PC-3 (cell line): Measurements from ENCODE around the gene GP9. TPM values are rescaled to one million over a fixed set of nuclear protein-coding genes. Genes with fewer than 3 reads are reported as not detected.

Experiments
- ATAC-seq: fragments of 200-7000 bp; cut with Tn5 transposase; 2 replicates; pipeline ENCODE4 v1.9.1; 2020; ENCODE audit warnings: mild to moderate bottlenecking, moderate library complexity
- BruUV-seq: library from RNA; stranded (reverse); fragments of 400-500 nt; replicated peaks from 2 replicates; lab custom pipeline; 2021; lab: Mats Ljungman, UMichigan
- CTCF ChIA-PET: fragments of 300-600 bp; sonication (Branson Sonifier 250); formaldehyde crosslinking; loops from one replicate; lab custom pipeline; 2022; ENCODE audit warnings: antibody characterized with exemption; lab: Charles Lee
- POLR2A ChIA-PET: fragments of 300-600 bp; sonication (Branson Sonifier 250); formaldehyde crosslinking; loops from one replicate; lab custom pipeline; 2022; ENCODE audit warnings: antibody characterized with exemption; ENCODE audit not compliant: unreplicated experiment; lab: Charles Lee
- DNase-seq: peaks from one replicate; pipeline ENCODE4 v3.0.0-alpha.2; 2015
- H2AFZ ChIP-seq: fragments of 300-600 bp; sonication (generic); 2 replicates; pipeline ENCODE4 v1.6.0; 2016; ENCODE audit warnings: antibody characterized with exemption, low read length
- H3F3A ChIP-seq: fragments of 300-600 bp; sonication (generic); one replicate; pipeline ENCODE4 v1.6.0; 2017; ENCODE audit warnings: antibody characterized with exemption, low read length, control low read depth, mild to moderate bottlenecking; ENCODE audit not compliant: unreplicated experiment
- H3K27ac ChIP-seq: fragments of 300-600 bp; sonication (generic); 2 replicates; pipeline ENCODE4 v1.5.1; 2016; ENCODE audit warnings: mild to moderate bottlenecking, low read length
- H3K27me3 ChIP-seq: fragments of 300-600 bp; sonication (generic); 2 replicates; pipeline ENCODE4 v1.6.1; 2016; ENCODE audit warnings: low read length, mixed read lengths
- H3K36me3 ChIP-seq: fragments of 300-600 bp; sonication (generic); 2 replicates; pipeline ENCODE4 v1.6.1; 2016; ENCODE audit warnings: low read depth, mixed run types, low read length, mixed read lengths
- H3K4me1 ChIP-seq: fragments of 300-600 bp; sonication (generic); 2 replicates; pipeline ENCODE4 v1.5.1; 2016; ENCODE audit warnings: low read length; ENCODE audit not compliant: insufficient read depth
- H3K4me2 ChIP-seq: fragments of 300-600 bp; sonication (generic); 2 replicates; pipeline ENCODE4 v1.6.0; 2016; ENCODE audit warnings: low read length
- H3K4me3 ChIP-seq: fragments of 300-600 bp; sonication (generic); 2 replicates; pipeline ENCODE4 v1.5.1; 2016; ENCODE audit warnings: mild to moderate bottlenecking, low read length, mixed read lengths
- H3K79me2 ChIP-seq: fragments of 300-600 bp; sonication (generic); 2 replicates; pipeline ENCODE4 v1.6.1; 2017; ENCODE audit warnings: low read length, mixed read lengths
- H3K9ac ChIP-seq: fragments of 300-600 bp; sonication (generic); 2 replicates; pipeline ENCODE4 v1.6.0; 2016; ENCODE audit warnings: mild to moderate bottlenecking, low read length
- H3K9me2 ChIP-seq: fragments of 300-600 bp; sonication (generic); replicated peaks from 2 replicates; pipeline ENCODE4 v1.6.1; 2016; ENCODE audit warnings: mixed run types, low read length, mixed read lengths
- H3K9me3 ChIP-seq: fragments of 300-600 bp; sonication (generic); 2 replicates; pipeline ENCODE4 v1.6.1; 2016; ENCODE audit warnings: low read length, mixed read lengths
- H4K20me1 ChIP-seq: fragments of 300-600 bp; sonication (generic); 2 replicates; pipeline ENCODE4 v1.6.1; 2016; ENCODE audit warnings: low read length, mixed read lengths
- EZH2 ChIP-seq: fragments of 300-600 bp; sonication (generic); IDR thresholded peaks from one replicate; pipeline ENCODE4 v1.6.1; 2017; ENCODE audit warnings: antibody characterized with exemption, mild to moderate bottlenecking, low read length; ENCODE audit not compliant: unreplicated experiment
- EZH2phosphoT487 ChIP-seq: fragments of 300-600 bp; sonication (generic); IDR thresholded peaks from 2 replicates; pipeline ENCODE4 v1.6.1; 2018; ENCODE audit warnings: mild to moderate bottlenecking, antibody characterized with exemption, low read length, borderline replicate concordance
- intact Hi-C: fragments of 100-400 bp; cut with micrococcal nuclease; formaldehyde crosslinking; loops from 2 replicates; pipeline ENCODE4 v1.9.0; 2023
- total RNA-seq: library from RNA; depleted of rRNA; stranded (reverse); fragments of >200 nt; gene quantifications from 2 replicates; pipeline ENCODE4 v1.2.3, GENCODE V29; 2014
- TF ChIP-seq, protein P1 (sequence below): fragments of 300-600 bp; sonication (generic); conservative IDR thresholded peaks from 2 replicates; pipeline ENCODE4 v1.5.1; 2017; ENCODE audit warnings: antibody characterized with exemption, low read depth, mild to moderate bottlenecking, low read length

GP9 gene
- total RNA-seq, 1 experiment from 2014 or later: not detected

DNA sequence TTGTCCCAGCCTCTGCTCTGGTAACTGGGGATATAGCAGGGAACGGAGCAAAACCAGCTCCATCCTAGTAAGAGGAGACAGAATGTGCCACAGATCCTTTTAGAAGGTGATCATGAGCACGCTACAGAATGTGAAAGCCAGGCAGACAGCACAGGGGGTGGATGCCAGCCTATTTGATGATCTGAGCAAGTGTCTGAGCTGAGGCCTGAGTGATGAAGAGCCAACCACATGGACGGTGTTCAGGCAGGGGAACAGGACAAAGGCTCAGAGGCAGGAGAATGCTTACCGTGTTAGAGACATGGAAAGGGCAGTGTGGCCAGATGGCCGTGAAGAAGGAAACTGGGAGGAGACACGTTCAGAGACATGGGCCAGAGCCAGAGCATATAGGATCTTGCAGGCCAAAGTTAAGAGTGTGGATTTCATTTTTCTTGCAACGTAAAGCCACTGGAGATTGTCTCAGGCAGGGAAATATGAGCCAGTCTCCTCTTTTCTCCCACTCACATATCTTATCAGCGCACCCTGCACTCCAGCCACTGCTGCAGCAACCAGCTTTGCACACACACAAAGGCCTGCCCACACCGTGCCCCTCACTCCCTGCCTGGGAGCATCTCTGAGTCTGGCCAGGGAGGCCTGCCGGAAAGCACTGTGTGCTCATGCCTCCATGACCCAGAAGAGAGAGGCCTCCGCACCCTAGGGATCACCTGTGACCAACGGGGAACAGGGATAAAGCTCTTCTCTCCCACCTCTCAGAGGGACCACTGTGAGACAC is 41.0 kb downstream of the GP9 start:
- no peaks in the 10 kb centered on the region for H3K79me2 ChIP-seq

DNA sequence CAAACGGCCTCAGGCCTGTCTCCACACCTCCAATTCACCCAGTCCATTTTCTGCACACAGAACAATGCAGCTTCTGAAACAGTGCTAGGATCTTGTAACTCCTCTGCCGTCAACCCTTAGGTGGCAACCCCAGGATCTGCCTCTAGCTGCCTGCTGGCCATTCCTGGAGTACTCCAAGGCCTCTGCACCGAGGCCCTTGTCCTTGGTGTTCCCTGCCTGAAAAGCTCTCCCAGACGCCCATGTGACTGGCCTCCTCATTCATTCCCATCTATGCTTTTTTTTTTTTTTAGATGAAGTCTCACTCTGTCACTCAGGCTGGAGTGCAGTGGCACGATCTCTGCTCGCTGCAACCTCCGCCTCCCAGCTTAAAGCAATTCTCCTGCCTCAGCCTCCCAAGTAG is 42.7 kb downstream of the GP9 start:
- Histone ChIP-seq H3K27me3 (no peaks in the 10 kb centered on the region), H3K79me2 (no peaks in the 10 kb centered on the region), H3K4me3 (no peak overlapping the region), H3K4me2 (no peak overlapping the region), H3K9me2 (no peaks in the 10 kb centered on the region), H4K20me1 (no peaks in the 10 kb centered on the region), H3K9me3 (no peaks in the 10 kb centered on the region), H3K27ac (no peak overlapping the region), H3K9ac (no peak overlapping the region), H2AFZ (no peak overlapping the region), H3K4me1 (no peaks in the 10 kb centered on the region), H3K36me3 (0 out of 2 replicates have a peak, but pooled peaks cover 1% of the 10 kb centered on the region), H3F3A (no peaks in the 10 kb centered on the region)
- ChIA-PET CTCF (no interaction called here), POLR2A (no interaction called here)
- TF ChIP-seq EZH2phosphoT487 (no peak), EZH2 (no peak)
- TF ChIP-seq, protein P1, sequence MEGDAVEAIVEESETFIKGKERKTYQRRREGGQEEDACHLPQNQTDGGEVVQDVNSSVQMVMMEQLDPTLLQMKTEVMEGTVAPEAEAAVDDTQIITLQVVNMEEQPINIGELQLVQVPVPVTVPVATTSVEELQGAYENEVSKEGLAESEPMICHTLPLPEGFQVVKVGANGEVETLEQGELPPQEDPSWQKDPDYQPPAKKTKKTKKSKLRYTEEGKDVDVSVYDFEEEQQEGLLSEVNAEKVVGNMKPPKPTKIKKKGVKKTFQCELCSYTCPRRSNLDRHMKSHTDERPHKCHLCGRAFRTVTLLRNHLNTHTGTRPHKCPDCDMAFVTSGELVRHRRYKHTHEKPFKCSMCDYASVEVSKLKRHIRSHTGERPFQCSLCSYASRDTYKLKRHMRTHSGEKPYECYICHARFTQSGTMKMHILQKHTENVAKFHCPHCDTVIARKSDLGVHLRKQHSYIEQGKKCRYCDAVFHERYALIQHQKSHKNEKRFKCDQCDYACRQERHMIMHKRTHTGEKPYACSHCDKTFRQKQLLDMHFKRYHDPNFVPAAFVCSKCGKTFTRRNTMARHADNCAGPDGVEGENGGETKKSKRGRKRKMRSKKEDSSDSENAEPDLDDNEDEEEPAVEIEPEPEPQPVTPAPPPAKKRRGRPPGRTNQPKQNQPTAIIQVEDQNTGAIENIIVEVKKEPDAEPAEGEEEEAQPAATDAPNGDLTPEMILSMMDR: no peak
- BruUV-seq: no TSS peak
- ATAC-seq (no peak), DNase-seq (no peak)
- intact Hi-C loops: no loop called here

More for the DNA sequence above, 41.0 kb downstream of the GP9 start:
- CTCF ChIA-PET: no interaction called here
- BruUV-seq: no TSS peak
- no peak overlapping the region for H3K4me3 ChIP-seq
- no peak for DNase-seq
- H3K4me1 ChIP-seq: no peaks in the 10 kb centered on the region
- H3K4me2 ChIP-seq: no peak overlapping the region
- H2AFZ ChIP-seq: no peak overlapping the region
- POLR2A ChIA-PET: no interaction called here
- no peaks in the 10 kb centered on the region for H3K9me2 ChIP-seq
- no peaks in the 10 kb centered on the region for H3F3A ChIP-seq
- no peaks in the 10 kb centered on the region for H3K36me3 ChIP-seq
- H3K27me3 ChIP-seq: no peaks in the 10 kb centered on the region
- no peak overlapping the region for H3K9ac ChIP-seq
- H3K9me3 ChIP-seq: no peaks in the 10 kb centered on the region
- H4K20me1 ChIP-seq: no peaks in the 10 kb centered on the region
- no peak overlapping the region for H3K27ac ChIP-seq
- TF ChIP-seq, protein P1: no peak
- no peak for TF ChIP-seq EZH2phosphoT487
- no peak for TF ChIP-seq EZH2
- ATAC-seq: no peak
- intact Hi-C loops: no loop called here

DNA sequence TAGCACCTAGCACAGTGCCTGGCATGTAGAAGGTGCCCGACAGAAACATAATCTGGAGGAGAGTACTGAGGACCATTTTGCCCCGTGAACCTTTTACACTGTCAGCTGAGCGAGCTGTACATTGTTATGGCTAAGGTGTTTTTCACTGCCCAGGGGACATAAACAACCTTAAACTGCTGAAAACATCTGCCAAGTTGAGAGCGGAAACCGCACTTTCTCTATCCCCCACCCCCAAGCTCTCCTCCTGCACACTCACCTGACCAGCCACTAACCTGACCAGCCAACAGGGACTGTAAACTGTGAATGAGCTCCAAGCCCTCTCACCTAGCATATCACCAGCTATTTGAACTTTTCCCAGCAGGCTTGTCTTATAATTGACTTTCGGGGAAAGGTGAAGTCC is 43.5 kb downstream of the GP9 start:
- TF ChIP-seq EZH2phosphoT487 (no peak), EZH2 (no peak)
- TF ChIP-seq, protein P1: no peak
- Histone ChIP-seq H3K4me1 (no peaks in the 10 kb centered on the region), H3K79me2 (no peaks in the 10 kb centered on the region)

More for the DNA sequence above, 43.5 kb downstream of the GP9 start:
- H3K27ac ChIP-seq: no peak overlapping the region
- no TSS peak for BruUV-seq
- H3K4me3 ChIP-seq: no peak overlapping the region
- DNase-seq: no peak
- 0 out of 2 replicates have a peak, but pooled peaks cover 3% of the 10 kb centered on the region for H3K36me3 ChIP-seq
- no peak overlapping the region for H3K9ac ChIP-seq
- H2AFZ ChIP-seq: no peak overlapping the region
- no peaks in the 10 kb centered on the region for H3K9me2 ChIP-seq
- intact Hi-C loops: no loop called here
- no peaks in the 10 kb centered on the region for H3F3A ChIP-seq
- H3K4me2 ChIP-seq: no peak overlapping the region
- no peaks in the 10 kb centered on the region for H4K20me1 ChIP-seq
- no peaks in the 10 kb centered on the region for H3K9me3 ChIP-seq
- no peak for ATAC-seq
- CTCF ChIA-PET: no interaction called here
- POLR2A ChIA-PET: no interaction called here
- H3K27me3 ChIP-seq: no peaks in the 10 kb centered on the region
